HL-60 (cell line): ENCODE measurements around the gene MGST2.

Experiments used
- CTCF ChIP-seq: IDR thresholded peaks from one replicate; pipeline ENCODE4 v1.5.1; 2011; ENCODE audit warnings: low read length, control low read depth, inconsistent platforms; ENCODE audit not compliant: insufficient read depth
- GABPA ChIP-seq: IDR thresholded peaks from 2 replicates; pipeline ENCODE4 v1.6.1; 2012; ENCODE audit warnings: low read depth
- POLR2AphosphoS5 ChIP-seq: IDR thresholded peaks from 2 replicates; pipeline ENCODE4 v1.6.1; 2012; ENCODE audit warnings: low read depth
- REST ChIP-seq: IDR thresholded peaks from 2 replicates; pipeline ENCODE4 v1.6.1; 2012; ENCODE audit warnings: low read depth; ENCODE audit not compliant: insufficient replicate concordance

- no peak for TF ChIP-seq CTCF
- no peak for TF ChIP-seq REST
- TF ChIP-seq POLR2AphosphoS5, result no peak
- no peak for TF ChIP-seq GABPA
Observed at GRCh38 chr4:139749338-139749737, 83.7 kb downstream of the MGST2 start.
